ENCODE measurements around the gene KITLG.
"Not testable (repeated sequence)": the region's sequence is repeated elsewhere in the genome, so short reads cannot be mapped to it uniquely, and the experiment has no call there.

The KITLG gene

GRCh38 chr12:88580051-88580871, at the start of gene KITLG:
Gene KITLG, minus strand, starts transcription at chr12:88580471. Its CDS starts 193 bp downstream, at chr12:88580278.
- peak; percentile 92 for DNase-seq (ENCODE audit: low read depth)
- peak; percentile 58 for TF ChIP-seq CTCF (conservative IDR thresholded peaks at IDR 0.05; ENCODE audit: low read depth, low read length)
- peak within 1 kb of the TSS; percentile 83 for H3K4me3 ChIP-seq (ENCODE audit: low read depth, low read length)

GRCh38 chr12:88628856-88629509, 48.7 kb upstream of the KITLG start:
- no peak for TF ChIP-seq CTCF (conservative IDR thresholded peaks at IDR 0.05; ENCODE audit: low read depth, low read length)
- no peak for DNase-seq (ENCODE audit: low read depth)
- H3K4me3 ChIP-seq (ENCODE audit: low read depth, low read length), result no peak overlapping the region

- H3K4me3 ChIP-seq (ENCODE audit: low read depth, low read length); DNase-seq (ENCODE audit: low read depth): not testable (repeated sequence)
Measured at GRCh38 chr12:88628035-88628434, 47.8 kb upstream of the KITLG start.

- no peak for DNase-seq (ENCODE audit: low read depth)
- no peak for TF ChIP-seq CTCF (conservative IDR thresholded peaks at IDR 0.05; ENCODE audit: low read depth, low read length)
Measured at GRCh38 chr12:88627501-88627900, 47.2 kb upstream of the KITLG start.

GRCh38 chr12:88625356-88625755, 45.1 kb upstream of the KITLG start:
- no peak for TF ChIP-seq CTCF (conservative IDR thresholded peaks at IDR 0.05; ENCODE audit: low read depth, low read length)
- no peak overlapping the region for H3K4me3 ChIP-seq (ENCODE audit: low read depth, low read length)
- DNase-seq (ENCODE audit: low read depth), result no peak

More at GRCh38 chr12:88627501-88627900, 47.2 kb upstream of the KITLG start:
- no peak overlapping the region for H3K4me3 ChIP-seq (ENCODE audit: low read depth, low read length)

GRCh38 chr12:88624911-88625310, 44.6 kb upstream of the KITLG start:
- DNase-seq (ENCODE audit: low read depth), result peak; percentile 69
- TF ChIP-seq CTCF (conservative IDR thresholded peaks at IDR 0.05; ENCODE audit: low read depth, low read length), result no peak

GRCh38 chr12:88623777-88624548, 43.7 kb upstream of the KITLG start:
- no peak for TF ChIP-seq CTCF (conservative IDR thresholded peaks at IDR 0.05; ENCODE audit: low read depth, low read length)
- no peak for DNase-seq (ENCODE audit: low read depth)
- H3K4me3 ChIP-seq (ENCODE audit: low read depth, low read length), result no peak overlapping the region

More at GRCh38 chr12:88624911-88625310, 44.6 kb upstream of the KITLG start:
- no peak overlapping the region for H3K4me3 ChIP-seq (ENCODE audit: low read depth, low read length)
